GM21526 (cell line): ENCODE measurements around the gene DSG3.
"Not testable (repeated sequence)": the region's sequence is repeated elsewhere in the genome, so short reads cannot be mapped to it uniquely, and the experiment has no call there.

Source experiments
- ATAC-seq: cut with Tn5 transposase; IDR thresholded peaks from one replicate; pipeline ENCODE4 v1.9.1; 2021; ENCODE audit warnings: moderate library complexity; ENCODE audit not compliant: unreplicated experiment, low FRiP score

DSG3 gene

DNA sequence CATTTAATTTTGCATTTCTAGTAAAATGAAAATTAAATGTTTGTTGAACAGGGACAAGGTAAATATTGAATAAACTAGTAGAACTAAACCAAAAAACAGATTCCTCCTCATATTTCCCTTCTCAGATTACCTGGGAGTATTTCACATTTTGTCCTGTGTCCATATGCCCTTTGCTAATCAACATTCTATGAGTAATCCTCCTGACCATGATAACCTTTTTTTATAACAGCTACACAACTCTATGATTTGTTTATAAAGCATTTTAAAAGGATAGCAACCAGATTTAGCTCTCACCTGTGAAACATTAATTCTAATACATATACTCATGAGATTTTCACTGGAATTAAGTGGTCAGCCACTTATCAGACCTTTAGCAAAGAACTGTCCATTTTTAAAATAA, 43.3 kb downstream of the DSG3 start:
- no peak for ATAC-seq

- no peak for ATAC-seq
Measured at GRCh38 chr18:31491586-31491985, 44.0 kb downstream of the DSG3 start.

DNA sequence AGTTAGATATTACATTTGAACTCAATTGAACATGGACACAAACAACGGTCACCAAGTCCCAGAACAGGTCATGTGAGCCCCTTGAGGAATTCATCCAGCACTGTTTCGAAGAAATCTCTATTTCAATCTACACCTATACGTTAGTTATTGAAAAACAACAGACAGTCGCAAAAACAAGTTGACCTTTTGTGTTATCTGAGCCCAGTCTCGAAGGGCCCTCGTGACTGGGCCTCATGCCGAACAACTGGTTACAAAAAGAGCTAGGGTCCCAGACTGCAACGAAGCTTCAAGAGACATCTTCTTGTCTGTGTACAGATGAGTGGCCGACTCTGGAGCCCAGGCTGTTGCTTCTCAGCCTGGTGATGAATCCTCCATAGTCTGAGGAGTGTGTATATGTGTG, 45.1 kb downstream of the DSG3 start:
- no peak for ATAC-seq

DNA sequence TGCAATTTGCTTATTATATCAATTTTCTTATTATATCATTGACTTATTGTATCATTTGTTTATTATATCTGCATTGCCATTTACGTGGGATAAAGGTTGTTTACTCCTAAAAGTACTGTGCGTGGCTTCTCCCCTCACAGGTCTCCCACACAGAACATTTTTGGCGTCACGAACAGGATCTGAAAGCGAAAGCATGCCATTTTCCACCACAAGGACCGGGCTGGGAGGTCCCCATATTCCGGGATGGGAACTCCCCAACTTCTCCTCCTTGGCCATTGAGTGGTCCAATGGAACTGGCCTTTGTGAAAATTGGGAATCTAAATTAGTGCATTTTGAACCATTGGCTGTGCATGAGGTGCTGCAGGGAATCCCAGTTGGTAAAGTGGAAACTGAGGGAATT, 45.6 kb downstream of the DSG3 start:
- ATAC-seq: no peak

DNA sequence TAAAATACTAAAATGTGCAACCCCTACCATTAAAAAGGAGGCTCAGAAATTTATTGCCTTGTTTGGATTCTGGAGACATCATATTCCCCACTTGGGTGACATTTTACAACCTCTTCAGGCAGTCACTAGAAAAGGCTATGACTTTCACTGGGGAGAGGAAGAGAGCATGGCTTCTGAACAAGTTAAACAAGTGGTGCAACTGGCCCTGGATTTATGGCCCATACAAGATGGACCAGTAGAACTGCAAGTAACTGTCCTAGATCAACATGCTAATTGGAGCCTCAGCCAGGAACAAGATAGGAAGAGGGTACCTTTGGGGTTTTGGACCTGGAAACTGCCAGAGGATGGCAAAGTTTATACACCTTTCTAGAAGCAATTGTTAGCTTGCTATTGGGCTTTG, 46.4 kb downstream of the DSG3 start:
- no peak for ATAC-seq

- ATAC-seq: not testable (repeated sequence)
Measured at GRCh38 chr18:31494705-31495244, 47.2 kb downstream of the DSG3 start.

- no peak for ATAC-seq
Measured at GRCh38 chr18:31497404-31497835, 49.9 kb downstream of the DSG3 start.

- peak; percentile 39 for ATAC-seq
Measured at GRCh38 chr18:31497836-31498573, 50.5 kb downstream of the DSG3 start, which contains the start of gene DSG2. DSG2 (plus strand) TSS chr18:31498177; CDS start chr18:31498252, 75 bp downstream.

GRCh38 chr18:31498574-31499524, 51.3 kb downstream of the DSG3 start:
- no peak for ATAC-seq

- ATAC-seq: peak; percentile 92
Measured at GRCh38 chr18:31500051-31500688, 52.6 kb downstream of the DSG3 start.

- ATAC-seq: no peak
Measured at GRCh38 chr18:31503011-31503410, 55.5 kb downstream of the DSG3 start.

DNA sequence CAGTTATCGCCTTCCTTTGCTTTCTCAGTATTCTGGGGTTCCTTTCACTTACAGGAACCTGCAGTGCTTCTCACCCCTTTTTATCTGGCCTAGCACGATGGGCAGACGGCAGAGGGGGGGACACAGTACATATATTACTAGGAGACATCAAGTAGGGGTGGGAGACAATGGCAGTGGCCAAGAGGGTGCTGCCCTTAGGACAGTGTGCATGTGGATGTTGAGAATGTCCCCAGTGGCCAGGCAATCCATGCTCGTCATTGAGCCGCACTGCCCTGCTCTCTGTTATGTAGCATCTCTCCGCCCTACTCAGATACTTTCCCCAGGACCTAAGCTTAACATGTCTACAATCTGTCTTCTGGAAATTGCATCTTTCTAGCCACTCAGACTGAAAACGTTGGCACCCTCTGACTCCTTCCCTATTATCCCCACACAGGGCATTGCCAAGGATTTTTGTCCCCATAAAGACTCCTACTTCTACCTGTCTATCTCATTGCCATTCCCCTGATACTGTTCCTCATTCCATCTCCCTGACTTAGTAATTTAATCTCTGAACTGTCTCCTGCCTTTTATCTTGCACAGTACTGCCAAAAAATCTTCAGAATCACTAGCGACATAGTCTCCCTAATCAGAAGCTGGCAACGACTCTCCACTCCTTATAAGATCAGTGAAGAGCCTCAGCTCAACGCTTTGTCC, 57.1 kb downstream of the DSG3 start:
- no peak for ATAC-seq

GRCh38 chr18:31505156-31505555, 57.6 kb downstream of the DSG3 start:
- ATAC-seq: no peak

GRCh38 chr18:31506024-31506742, 58.6 kb downstream of the DSG3 start:
- no peak for ATAC-seq

GRCh38 chr18:31507124-31507523, 59.6 kb downstream of the DSG3 start:
- not testable (repeated sequence) for ATAC-seq

GRCh38 chr18:31508781-31509180, 61.2 kb downstream of the DSG3 start:
- no peak for ATAC-seq

- ATAC-seq: no peak
Measured at GRCh38 chr18:31509571-31509970, 62.0 kb downstream of the DSG3 start.

GRCh38 chr18:31510319-31510718, 62.8 kb downstream of the DSG3 start:
- no peak for ATAC-seq

DNA sequence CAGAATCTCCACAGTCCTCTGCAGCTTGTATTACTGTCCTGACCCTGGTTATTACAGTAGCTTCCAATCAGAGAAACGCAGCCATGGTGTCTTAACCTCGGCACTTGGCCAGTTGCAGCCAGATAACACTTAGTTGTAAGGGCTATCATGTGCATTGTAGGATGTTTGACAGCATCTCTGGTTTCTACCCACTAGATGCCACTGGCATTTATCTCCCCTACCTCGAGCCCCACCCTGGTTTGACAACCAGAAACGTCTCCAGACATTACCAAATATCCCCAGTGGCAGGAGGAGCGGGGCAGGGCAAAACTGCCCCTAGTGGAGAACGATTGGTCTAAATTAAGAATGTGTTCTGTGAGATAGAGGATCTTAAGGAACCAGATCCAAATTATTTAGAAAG, 63.6 kb downstream of the DSG3 start:
- ATAC-seq: no peak
